Kidney epithelial cell (primary cell): ENCODE results near the gene FEM1B. TPM values are rescaled to one million over a fixed set of nuclear protein-coding genes. Genes with fewer than 3 reads are reported as not detected.

Experiments used
- DNase-seq: peaks from one replicate; pipeline ENCODE4 v3.0.0-alpha.2; 2010; ENCODE audit warnings: low read depth
- H3K27me3 ChIP-seq: 2 replicates; pipeline ENCODE4 v1.6.0; 2011; ENCODE audit warnings: low read length; ENCODE audit not compliant: control insufficient read depth, insufficient read depth
- H3K36me3 ChIP-seq: 2 replicates; pipeline ENCODE4 v1.5.1; 2011; ENCODE audit warnings: low read length; ENCODE audit not compliant: control insufficient read depth, insufficient read depth
- H3K4me3 ChIP-seq: 2 replicates; pipeline ENCODE4 v1.5.1; 2011; ENCODE audit warnings: low read depth, mild to moderate bottlenecking, control low read depth, low read length
- total RNA-seq: library from RNA; depleted of rRNA; stranded (reverse); fragments of >200 nt; gene quantifications from 2 replicates; pipeline ENCODE4 v1.2.3, GENCODE V29; 2015
- TF ChIP-seq, protein P1 (sequence below): IDR thresholded peaks from 2 replicates; pipeline ENCODE4 v1.5.1; 2011; ENCODE audit warnings: mild to moderate bottlenecking, moderate library complexity, low read length, control low read depth, inconsistent platforms; ENCODE audit not compliant: insufficient read depth, poor library complexity, severe bottlenecking

Gene FEM1B
- total RNA-seq, 1 donor from 2014 or later = 37.6 TPM

DNA sequence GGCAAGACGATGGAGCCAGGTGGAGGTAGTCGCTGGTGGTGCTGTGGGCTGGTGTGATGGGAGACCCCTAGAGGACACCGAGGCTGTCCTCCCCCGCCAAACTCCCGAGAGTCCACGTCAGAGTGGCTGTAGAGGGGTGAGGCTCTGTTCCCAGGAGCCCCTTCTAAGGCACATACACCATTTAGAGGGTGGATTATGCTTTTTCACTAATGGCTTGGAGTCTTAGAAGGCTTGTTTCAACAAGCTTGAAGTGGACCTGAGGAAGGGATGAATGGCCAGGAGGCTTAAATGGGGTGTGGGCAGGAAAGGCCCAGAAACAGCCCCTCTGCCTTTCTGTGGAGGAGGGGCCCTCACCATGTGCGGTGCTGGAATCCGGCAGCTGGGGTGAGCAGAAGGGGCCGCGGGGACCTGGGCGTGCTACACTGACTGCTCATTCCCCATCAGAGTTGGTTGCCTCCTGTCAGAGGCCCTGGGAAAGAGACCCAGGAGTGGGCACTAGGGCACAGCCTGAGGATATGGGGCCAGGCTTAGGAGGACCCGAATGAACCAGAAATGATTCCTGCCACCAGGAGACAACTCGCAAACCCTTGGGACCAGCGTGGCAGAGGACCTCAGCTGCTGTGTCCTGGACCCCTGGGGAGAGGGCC is 66.2 kb downstream of the FEM1B start:
- DNase-seq = no peak
- Histone ChIP-seq H3K27me3 (no peaks in the 10 kb centered on the region), H3K36me3 (no peaks in the 10 kb centered on the region), H3K4me3 (no peak overlapping the region)
- TF ChIP-seq, protein P1, sequence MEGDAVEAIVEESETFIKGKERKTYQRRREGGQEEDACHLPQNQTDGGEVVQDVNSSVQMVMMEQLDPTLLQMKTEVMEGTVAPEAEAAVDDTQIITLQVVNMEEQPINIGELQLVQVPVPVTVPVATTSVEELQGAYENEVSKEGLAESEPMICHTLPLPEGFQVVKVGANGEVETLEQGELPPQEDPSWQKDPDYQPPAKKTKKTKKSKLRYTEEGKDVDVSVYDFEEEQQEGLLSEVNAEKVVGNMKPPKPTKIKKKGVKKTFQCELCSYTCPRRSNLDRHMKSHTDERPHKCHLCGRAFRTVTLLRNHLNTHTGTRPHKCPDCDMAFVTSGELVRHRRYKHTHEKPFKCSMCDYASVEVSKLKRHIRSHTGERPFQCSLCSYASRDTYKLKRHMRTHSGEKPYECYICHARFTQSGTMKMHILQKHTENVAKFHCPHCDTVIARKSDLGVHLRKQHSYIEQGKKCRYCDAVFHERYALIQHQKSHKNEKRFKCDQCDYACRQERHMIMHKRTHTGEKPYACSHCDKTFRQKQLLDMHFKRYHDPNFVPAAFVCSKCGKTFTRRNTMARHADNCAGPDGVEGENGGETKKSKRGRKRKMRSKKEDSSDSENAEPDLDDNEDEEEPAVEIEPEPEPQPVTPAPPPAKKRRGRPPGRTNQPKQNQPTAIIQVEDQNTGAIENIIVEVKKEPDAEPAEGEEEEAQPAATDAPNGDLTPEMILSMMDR = no peak

GRCh38 chr15:68344600-68344999 is 67.1 kb downstream of the FEM1B start:
- no peak overlapping the region for H3K4me3 ChIP-seq
- no peaks in the 10 kb centered on the region for H3K36me3 ChIP-seq
- DNase-seq = no peak
- TF ChIP-seq, protein P1 = no peak
- H3K27me3 ChIP-seq = no peaks in the 10 kb centered on the region

Other genes starting within 250 kb of the FEM1B start
- gene PIAS1, start 223.4 kb upstream of the FEM1B start, total RNA-seq = 8.6 and 13.4 TPM in 2 replicates
- 2.4 and 5.3 TPM in 2 replicates for gene CALML4, start 72.4 kb upstream of the FEM1B start, total RNA-seq
- gene CLN6, start 48.0 kb upstream of the FEM1B start, total RNA-seq = 29.0 and 31.4 TPM in 2 replicates
- 6.2 and 7.0 TPM in 2 replicates for gene ITGA11, start 154.4 kb downstream of the FEM1B start, total RNA-seq